Kidney epithelial cell (primary cell): ENCODE results near the gene KIF26A. TPM values are rescaled to one million over a fixed set of nuclear protein-coding genes. Genes with fewer than 3 reads are reported as not detected.

Source experiments
- DNase-seq: peaks from one replicate; pipeline ENCODE4 v3.0.0-alpha.2; 2010; ENCODE audit warnings: low read depth
- H3K27me3 ChIP-seq: 2 replicates; pipeline ENCODE4 v1.6.0; 2011; ENCODE audit warnings: low read length; ENCODE audit not compliant: control insufficient read depth, insufficient read depth
- H3K36me3 ChIP-seq: 2 replicates; pipeline ENCODE4 v1.5.1; 2011; ENCODE audit warnings: low read length; ENCODE audit not compliant: control insufficient read depth, insufficient read depth
- H3K4me3 ChIP-seq: 2 replicates; pipeline ENCODE4 v1.5.1; 2011; ENCODE audit warnings: low read depth, mild to moderate bottlenecking, control low read depth, low read length
- total RNA-seq: library from RNA; depleted of rRNA; stranded (reverse); fragments of >200 nt; gene quantifications from 2 replicates; pipeline ENCODE4 v1.2.3, GENCODE V29; 2015
- TF ChIP-seq, protein P1 (sequence below): IDR thresholded peaks from 2 replicates; pipeline ENCODE4 v1.5.1; 2011; ENCODE audit warnings: mild to moderate bottlenecking, moderate library complexity, low read length, control low read depth, inconsistent platforms; ENCODE audit not compliant: insufficient read depth, poor library complexity, severe bottlenecking

KIF26A gene
- total RNA-seq, 1 donor from 2014 or later: 0.21 TPM

DNA sequence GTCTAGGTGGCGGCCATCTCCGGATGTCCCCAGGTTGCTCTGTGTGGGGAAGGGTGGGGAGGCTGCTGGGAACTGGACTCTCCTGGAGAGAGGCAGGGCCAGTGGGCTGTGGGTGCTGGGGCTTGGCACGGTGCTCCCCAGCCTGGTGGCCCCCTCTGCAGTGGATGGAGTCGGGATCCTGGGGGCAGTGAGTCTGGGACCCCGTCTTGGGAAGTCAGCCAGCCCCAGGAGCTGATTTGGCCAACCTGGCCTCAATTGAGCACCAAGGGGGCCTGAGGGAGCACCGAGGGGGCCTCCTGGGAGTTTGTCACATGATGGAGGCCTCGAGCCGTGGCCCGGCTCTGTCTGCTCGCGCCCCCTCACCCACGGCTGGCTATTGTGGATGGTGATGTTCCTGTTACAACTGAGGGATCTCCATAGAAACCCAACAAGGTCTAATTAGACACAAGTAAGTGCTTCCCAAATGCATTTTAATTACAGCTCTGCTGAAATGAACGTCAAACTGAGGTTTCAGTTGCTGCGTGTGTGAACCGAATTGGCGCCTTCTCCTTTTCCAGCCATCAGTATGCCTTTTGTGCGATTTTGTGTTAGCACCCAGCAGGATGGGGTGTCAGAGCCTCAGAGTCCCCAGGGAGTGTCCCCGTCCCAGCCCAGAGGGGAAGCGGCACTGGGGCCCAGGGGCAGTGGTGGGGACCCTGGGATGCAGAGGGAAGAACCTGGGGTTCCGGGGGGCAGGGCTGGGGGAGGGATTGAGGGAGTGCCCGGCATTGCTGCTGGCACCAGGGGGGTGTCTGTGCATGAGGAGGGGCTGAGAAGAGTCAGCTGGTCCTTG lies 71.8 kb downstream of the KIF26A start:
- no peak overlapping the region for H3K4me3 ChIP-seq
- H3K36me3 ChIP-seq: no peaks in the 10 kb centered on the region

DNA sequence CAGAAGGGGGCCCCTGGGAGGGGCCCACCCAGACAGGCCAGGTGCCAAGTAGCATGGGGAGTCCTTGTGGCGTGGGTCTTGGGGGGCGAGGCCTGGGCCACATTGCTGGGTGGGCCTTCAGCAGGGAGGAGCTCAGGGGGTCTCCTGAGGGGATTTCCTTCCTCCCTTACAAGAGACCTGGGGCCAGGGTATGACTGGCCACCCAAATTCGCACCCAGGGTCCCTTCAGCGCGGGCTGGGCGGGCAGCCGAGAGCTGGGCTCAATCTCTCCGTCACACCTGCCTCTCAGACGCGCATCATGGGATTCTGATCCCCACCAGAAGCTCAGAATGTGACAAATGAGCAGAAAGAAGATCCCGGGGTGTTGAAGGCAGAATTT lies 72.4 kb downstream of the KIF26A start:
- Histone ChIP-seq H3K4me3 (no peak overlapping the region), H3K27me3 (no peaks in the 10 kb centered on the region)
- TF ChIP-seq, protein P1, sequence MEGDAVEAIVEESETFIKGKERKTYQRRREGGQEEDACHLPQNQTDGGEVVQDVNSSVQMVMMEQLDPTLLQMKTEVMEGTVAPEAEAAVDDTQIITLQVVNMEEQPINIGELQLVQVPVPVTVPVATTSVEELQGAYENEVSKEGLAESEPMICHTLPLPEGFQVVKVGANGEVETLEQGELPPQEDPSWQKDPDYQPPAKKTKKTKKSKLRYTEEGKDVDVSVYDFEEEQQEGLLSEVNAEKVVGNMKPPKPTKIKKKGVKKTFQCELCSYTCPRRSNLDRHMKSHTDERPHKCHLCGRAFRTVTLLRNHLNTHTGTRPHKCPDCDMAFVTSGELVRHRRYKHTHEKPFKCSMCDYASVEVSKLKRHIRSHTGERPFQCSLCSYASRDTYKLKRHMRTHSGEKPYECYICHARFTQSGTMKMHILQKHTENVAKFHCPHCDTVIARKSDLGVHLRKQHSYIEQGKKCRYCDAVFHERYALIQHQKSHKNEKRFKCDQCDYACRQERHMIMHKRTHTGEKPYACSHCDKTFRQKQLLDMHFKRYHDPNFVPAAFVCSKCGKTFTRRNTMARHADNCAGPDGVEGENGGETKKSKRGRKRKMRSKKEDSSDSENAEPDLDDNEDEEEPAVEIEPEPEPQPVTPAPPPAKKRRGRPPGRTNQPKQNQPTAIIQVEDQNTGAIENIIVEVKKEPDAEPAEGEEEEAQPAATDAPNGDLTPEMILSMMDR: no peak

More for the DNA sequence above, 71.8 kb downstream of the KIF26A start:
- no peaks in the 10 kb centered on the region for H3K27me3 ChIP-seq
- no peak for DNase-seq
- TF ChIP-seq, protein P1: no peak

DNA sequence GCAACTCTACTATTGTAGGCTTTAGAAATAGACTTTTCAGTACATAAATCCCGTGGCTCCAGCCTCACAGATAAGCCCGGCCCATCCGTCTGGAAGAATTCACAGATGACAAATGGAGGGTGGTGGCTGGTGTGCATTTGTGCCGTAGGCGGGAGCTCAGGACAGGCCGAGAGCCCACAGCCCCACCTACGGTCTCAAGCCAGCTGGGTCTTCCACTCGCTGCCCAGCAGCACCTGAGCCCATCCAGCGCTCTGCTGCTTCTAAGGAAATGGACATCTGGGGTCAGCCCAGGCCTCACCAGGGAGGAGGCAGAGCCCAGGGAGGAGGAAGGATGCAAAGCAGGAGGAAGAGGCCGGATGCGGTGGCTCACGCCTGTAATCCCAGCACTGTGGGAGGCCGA lies 72.8 kb downstream of the KIF26A start:
- TF ChIP-seq, protein P1: no peak

More for the DNA sequence above, 72.4 kb downstream of the KIF26A start:
- DNase-seq: no peak
- H3K36me3 ChIP-seq: no peaks in the 10 kb centered on the region

DNA sequence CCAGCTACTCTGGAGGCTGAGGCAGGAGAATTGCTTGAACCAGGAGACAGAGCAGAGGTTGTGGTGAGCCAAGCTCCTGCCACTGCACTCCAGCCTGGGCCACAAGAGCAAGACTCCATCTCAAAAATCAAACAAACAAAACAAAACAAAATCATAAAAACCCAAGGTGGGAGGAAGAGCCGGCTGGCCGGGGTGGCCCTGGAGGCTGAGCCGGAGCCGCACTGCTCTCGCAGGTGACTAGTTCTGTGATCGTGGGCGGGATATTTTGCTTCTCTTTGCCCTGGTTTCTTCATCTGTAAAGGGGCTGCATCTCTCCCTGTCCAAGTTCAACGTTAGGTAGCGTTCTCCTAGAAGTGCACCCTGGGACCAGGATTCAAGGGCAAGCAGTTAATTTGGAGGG lies 73.4 kb downstream of the KIF26A start:
- DNase-seq: no peak
- Histone ChIP-seq H3K36me3 (no peaks in the 10 kb centered on the region), H3K4me3 (no peak overlapping the region), H3K27me3 (no peaks in the 10 kb centered on the region)
- TF ChIP-seq, protein P1: no peak

More for the DNA sequence above, 72.8 kb downstream of the KIF26A start:
- Histone ChIP-seq H3K27me3 (no peaks in the 10 kb centered on the region), H3K4me3 (no peak overlapping the region), H3K36me3 (no peaks in the 10 kb centered on the region)
- no peak for DNase-seq

DNA sequence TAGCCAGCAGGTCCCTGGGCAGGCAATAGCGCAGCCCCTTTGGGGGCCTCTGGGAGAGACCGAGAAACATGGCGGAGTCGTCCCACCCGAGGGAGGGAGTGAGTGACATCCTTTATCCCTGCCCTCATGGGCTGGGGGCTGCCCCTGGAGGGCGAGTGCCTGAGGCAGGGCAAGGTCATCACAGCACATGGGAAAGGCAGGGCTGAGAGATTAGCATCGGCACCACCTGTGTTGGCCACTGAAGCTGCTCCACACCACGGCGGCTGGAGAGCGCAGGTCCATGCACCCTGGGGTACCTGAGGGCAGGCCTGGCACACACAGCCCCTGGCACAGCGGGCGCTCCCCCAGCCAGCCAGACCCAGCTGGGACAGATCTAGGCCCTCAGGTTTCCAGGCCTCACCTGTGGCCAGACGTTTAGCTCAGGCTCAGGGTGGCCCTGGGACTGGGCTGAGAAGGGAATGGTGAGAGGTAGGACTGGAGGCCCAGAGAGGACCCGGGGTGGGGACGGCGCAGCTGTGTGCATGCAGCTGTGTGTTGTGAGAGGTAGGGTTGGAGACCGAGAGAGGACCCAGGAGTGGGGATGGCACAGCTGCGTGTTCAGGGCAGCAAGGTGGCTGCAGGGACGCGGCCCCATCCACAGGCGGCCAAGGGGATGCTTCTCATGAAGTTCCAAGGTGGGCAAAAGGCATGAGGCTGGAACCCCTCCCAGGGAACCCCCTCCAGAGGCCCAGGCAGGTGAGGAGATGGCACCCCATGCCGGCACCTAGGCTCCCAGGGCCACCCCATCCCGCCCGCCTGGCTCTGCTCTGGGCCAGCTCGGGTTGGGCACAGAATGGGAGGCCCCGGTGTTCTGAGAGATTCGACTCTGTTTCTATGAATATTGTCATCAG lies 74.1 kb downstream of the KIF26A start:
- TF ChIP-seq, protein P1: no peak
- H3K27me3 ChIP-seq: no peaks in the 10 kb centered on the region

More for the DNA sequence above, 74.1 kb downstream of the KIF26A start:
- Histone ChIP-seq H3K4me3 (no peak overlapping the region), H3K36me3 (no peaks in the 10 kb centered on the region)
- no peak for DNase-seq
